Measurements from ENCODE around the gene HINT1. TPM values are rescaled to one million over a fixed set of nuclear protein-coding genes. Genes with fewer than 3 reads are reported as not detected.

Gene HINT1
- total RNA-seq, 3 donors from 2014 or later, result 161 to 217 (median 214) TPM

DNA sequence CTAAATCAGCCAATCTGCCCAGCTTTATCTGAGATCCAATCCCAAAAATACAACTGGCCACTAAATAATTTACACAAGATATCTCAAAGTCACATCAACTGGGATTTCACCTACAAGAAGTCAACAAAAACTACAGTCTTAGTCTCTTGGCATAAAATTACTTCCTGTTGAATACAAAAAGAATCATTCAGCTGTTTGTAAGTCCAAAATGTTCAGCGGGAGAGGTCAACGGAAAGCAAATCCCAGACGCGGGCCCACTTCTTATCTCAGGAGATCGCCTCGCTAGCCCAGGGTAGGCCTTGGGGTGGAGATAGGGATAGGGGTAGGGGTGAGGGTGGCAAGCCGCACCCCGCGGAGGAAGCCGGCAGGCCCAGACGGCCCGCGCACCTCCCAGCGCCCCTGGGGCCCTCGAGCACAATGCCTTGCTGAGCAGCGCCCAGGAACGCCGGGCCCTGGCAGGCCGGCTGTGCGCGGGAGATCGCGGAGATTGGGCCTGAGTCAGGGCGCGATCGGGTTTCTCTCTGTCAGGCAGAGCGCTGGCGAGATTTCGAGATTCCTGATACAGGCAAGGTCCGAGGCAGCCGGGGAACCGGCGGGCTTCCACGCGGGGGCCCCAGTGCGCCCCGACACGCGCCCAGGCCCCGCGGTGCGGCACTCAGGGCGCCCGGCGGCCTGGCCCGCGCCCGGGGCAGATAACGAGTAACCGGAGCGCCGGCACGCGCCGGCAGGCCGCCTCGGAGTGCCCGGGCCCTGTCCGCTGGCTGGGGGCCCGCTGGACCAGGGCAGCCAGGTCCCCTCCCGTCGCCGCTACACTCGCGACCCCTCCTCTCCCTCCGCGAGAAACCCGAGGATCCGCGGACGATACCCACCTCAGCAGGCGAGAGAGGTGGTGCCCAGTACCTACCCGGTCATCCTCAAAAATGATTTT is 601 bp downstream of the HINT1 start:
- H3K4me1 ChIP-seq, result no peaks in the 10 kb centered on the region
- no peak for TF ChIP-seq POLR2A (IDR thresholded peaks at IDR 0.05)
- peak in 1 of 3 donors; percentile 12 for TF ChIP-seq POLR2AphosphoS5 (IDR thresholded peaks at IDR 0.05)
- peak overlapping the region; percentile 82 to 96 (median 89) for H3K4me3 ChIP-seq
- intact Hi-C loops (cut with DNase I; ENCODE audit: low total_unique reads), result no loop called here
- peak; percentile 57 to 63 for DNase-seq (ENCODE audit: low spot score in 2 of 2)
- peak overlapping the region; percentile 95 to 98 for H3K27ac ChIP-seq
- no peaks in the 10 kb centered on the region for H3K27me3 ChIP-seq
- no peaks in the 10 kb centered on the region for H3K9me3 ChIP-seq
- H3K36me3 ChIP-seq, result no peaks in the 10 kb centered on the region

DNA sequence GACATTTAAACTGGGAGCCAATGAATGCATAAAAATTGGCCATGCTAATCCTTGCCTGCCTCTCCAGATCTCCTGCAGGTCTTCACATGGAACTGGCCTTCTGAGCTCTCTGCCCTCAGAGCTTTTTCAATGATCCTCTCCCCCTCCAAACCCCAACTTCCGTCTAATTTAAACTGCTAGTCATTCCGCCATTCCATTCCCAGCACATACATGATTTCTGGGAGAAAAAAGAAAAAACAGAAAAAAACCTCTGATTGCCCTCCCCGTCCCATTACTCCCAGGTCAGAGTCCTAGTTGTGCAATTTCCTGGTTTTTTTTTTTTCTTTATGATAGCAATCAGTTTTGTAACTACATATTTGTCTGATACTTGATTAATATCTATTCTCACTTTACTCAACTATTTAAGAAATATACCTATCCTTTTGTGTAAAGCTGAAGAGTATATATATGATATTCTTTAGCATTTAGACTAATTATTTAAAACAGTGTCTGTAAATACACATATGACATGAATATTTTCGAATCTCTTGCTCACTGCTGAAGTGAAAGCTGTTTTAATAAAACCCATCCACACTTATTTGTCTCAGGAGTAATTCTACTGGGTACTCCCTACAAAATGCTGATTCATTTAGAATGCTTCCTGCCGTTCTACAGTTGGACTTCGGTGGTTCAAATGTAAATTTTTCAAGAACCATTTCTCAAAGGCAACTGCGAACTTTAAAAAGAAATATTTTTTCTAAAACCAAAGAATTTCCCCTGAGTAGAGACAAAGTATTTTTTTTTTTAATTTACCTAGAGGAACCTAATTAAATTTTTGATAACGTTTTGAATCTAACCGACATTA is 1.6 kb downstream of the HINT1 start:
- no peaks in the 10 kb centered on the region for H3K36me3 ChIP-seq
- TF ChIP-seq POLR2A (IDR thresholded peaks at IDR 0.05) (no peak), POLR2AphosphoS5 (IDR thresholded peaks at IDR 0.05) (no peak)
- TF ChIP-seq, protein P1, sequence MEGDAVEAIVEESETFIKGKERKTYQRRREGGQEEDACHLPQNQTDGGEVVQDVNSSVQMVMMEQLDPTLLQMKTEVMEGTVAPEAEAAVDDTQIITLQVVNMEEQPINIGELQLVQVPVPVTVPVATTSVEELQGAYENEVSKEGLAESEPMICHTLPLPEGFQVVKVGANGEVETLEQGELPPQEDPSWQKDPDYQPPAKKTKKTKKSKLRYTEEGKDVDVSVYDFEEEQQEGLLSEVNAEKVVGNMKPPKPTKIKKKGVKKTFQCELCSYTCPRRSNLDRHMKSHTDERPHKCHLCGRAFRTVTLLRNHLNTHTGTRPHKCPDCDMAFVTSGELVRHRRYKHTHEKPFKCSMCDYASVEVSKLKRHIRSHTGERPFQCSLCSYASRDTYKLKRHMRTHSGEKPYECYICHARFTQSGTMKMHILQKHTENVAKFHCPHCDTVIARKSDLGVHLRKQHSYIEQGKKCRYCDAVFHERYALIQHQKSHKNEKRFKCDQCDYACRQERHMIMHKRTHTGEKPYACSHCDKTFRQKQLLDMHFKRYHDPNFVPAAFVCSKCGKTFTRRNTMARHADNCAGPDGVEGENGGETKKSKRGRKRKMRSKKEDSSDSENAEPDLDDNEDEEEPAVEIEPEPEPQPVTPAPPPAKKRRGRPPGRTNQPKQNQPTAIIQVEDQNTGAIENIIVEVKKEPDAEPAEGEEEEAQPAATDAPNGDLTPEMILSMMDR (IDR thresholded peaks at IDR 0.05), result no peak
- no peaks in the 10 kb centered on the region for H3K9me3 ChIP-seq
- DNase-seq (ENCODE audit: low spot score in 2 of 2), result no peak
- intact Hi-C loops (cut with DNase I; ENCODE audit: low total_unique reads), result no loop called here
- no peaks in the 10 kb centered on the region for H3K4me1 ChIP-seq
- peak overlapping the region; percentile 82 to 96 (median 89) for H3K4me3 ChIP-seq
- H3K27ac ChIP-seq, result peak overlapping the region; percentile 54 to 95
- no peaks in the 10 kb centered on the region for H3K27me3 ChIP-seq

DNA sequence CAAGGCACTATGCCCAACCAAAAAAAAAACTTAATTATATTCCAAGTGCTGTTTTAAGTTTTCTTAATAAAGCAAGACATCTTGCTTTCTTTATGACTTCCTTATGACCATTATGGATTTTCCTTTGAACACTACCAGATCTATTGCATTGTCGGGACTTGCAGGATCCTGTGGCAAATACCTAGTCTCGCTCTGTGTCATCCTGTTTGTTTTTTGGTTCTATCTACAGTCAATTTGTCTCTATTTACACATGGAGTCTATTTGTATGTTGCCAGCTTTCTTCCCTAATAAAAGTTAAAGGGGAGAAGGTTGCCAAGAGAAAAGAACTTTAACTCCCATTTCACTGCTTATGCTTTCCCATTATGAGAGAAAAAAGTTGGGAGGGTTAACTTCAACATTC is 4.9 kb downstream of the HINT1 start:
- TF ChIP-seq POLR2AphosphoS5 (IDR thresholded peaks at IDR 0.05) (no peak), POLR2A (IDR thresholded peaks at IDR 0.05) (no peak)
- TF ChIP-seq, protein P1 (IDR thresholded peaks at IDR 0.05), result no peak
- H3K36me3 ChIP-seq, result no peaks in the 10 kb centered on the region
- intact Hi-C loops (cut with DNase I; ENCODE audit: low total_unique reads), result no loop called here

DNA sequence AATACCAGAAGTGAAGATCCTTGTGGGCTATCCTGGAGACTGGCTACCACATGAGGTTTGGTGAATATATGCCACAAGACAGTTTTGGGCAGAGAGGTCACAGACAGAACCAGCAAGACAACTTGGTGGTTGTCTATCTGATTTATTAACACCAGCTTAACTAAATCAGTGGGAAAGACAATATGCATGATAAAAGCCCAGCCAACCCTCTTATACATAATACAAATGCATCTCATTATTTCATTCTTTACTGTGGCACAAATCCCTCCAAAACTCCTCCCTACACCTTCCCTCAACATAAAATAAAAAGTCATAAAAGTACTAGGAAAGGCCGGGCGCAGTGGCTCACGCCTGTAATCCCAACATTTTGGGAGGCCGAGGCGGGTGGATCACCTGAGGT is 8.1 kb downstream of the HINT1 start:
- Histone ChIP-seq H3K36me3 (no peaks in the 10 kb centered on the region), H3K9me3 (no peaks in the 10 kb centered on the region), H3K4me1 (no peaks in the 10 kb centered on the region), H3K27ac (no peak overlapping the region), H3K4me3 (no peak overlapping the region), H3K27me3 (no peaks in the 10 kb centered on the region)
- TF ChIP-seq, protein P1 (IDR thresholded peaks at IDR 0.05), result no peak
- TF ChIP-seq POLR2A (IDR thresholded peaks at IDR 0.05), result no peak
- TF ChIP-seq POLR2AphosphoS5 (IDR thresholded peaks at IDR 0.05), result no peak
- DNase-seq (ENCODE audit: low spot score in 2 of 2), result no peak
- intact Hi-C loops (cut with DNase I; ENCODE audit: low total_unique reads), result no loop called here

More for the DNA sequence above, 4.9 kb downstream of the HINT1 start:
- Histone ChIP-seq H3K9me3 (no peaks in the 10 kb centered on the region), H3K4me3 (no peak overlapping the region), H3K4me1 (no peaks in the 10 kb centered on the region), H3K27ac (no peak overlapping the region), H3K27me3 (no peaks in the 10 kb centered on the region)
- DNase-seq (ENCODE audit: low spot score in 2 of 2), result no peak

DNA sequence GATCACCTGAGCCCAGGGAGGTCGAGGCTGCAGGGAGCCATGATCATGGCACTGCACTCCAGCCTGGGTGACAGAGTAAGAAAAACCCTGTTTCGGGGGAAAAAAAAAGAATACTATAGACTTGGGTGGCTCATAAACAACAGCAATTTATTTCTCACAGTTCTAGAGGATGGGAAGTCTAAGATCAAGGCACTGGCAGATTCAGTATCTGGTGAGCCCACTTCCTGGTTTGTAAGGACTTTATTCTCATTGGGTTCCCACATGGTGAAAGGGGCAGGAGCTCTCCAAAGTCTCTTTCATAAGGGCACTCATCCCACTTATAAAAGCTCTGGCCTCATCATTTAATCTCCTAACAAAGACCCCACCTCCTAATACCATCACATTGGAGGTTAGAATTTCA is 8.7 kb downstream of the HINT1 start:
- H3K36me3 ChIP-seq, result no peaks in the 10 kb centered on the region
- intact Hi-C loops (cut with DNase I; ENCODE audit: low total_unique reads), result no loop called here
- H3K27me3 ChIP-seq, result no peaks in the 10 kb centered on the region
- TF ChIP-seq POLR2AphosphoS5 (IDR thresholded peaks at IDR 0.05) (no peak), POLR2A (IDR thresholded peaks at IDR 0.05) (no peak)
- TF ChIP-seq, protein P1 (IDR thresholded peaks at IDR 0.05), result no peak
- no peaks in the 10 kb centered on the region for H3K9me3 ChIP-seq
- DNase-seq (ENCODE audit: low spot score in 2 of 2), result no peak
- no peak overlapping the region for H3K27ac ChIP-seq
- no peak overlapping the region for H3K4me3 ChIP-seq
- no peaks in the 10 kb centered on the region for H3K4me1 ChIP-seq
